Cardiac fibroblast (primary cell): ENCODE measurements around the gene PDE1C.
"Not testable (repeated sequence)": the region's sequence is repeated elsewhere in the genome, so short reads cannot be mapped to it uniquely, and the experiment has no call there.

ENCODE experiments used
- DNase-seq, 2 donors: peaks; one replicate each; pipeline versions ENCODE4 v3.0.0 to v3.0.0-alpha.2; 2010; ENCODE audit warnings: low read depth in 2 of 2
- H3K4me3 ChIP-seq, 2 donors: replicated peaks in 1 of 2; 1 replicate in 1 of 2; 2 replicates in 1 of 2; pipeline ENCODE4 v1.5.1; 2011; ENCODE audit warnings: low read depth in 2 of 2, low read length in 2 of 2, mild to moderate bottlenecking in 2 of 2, moderate library complexity in 1 of 2
- CTCF ChIP-seq: IDR thresholded peaks from one replicate; pipeline ENCODE4 v1.5.1; 2011; ENCODE audit warnings: low read depth, mild to moderate bottlenecking, low read length, inconsistent platforms

Gene PDE1C

GRCh38 chr7:32077806-32078205 lies 7.6 kb upstream of the PDE1C start:
- no peak for DNase-seq
- no peak overlapping the region for H3K4me3 ChIP-seq
- no peak for TF ChIP-seq CTCF

GRCh38 chr7:32076802-32077201 lies 6.6 kb upstream of the PDE1C start:
- not testable (repeated sequence) for H3K4me3 ChIP-seq, DNase-seq

- H3K4me3 ChIP-seq = no peak overlapping the region
- TF ChIP-seq CTCF = no peak
These were observed 5.4 kb upstream of the PDE1C start for GRCh38 chr7:32075612-32076011.

GRCh38 chr7:32074787-32075585 lies 4.8 kb upstream of the PDE1C start:
- TF ChIP-seq CTCF = no peak
- no peak overlapping the region for H3K4me3 ChIP-seq
- no peak for DNase-seq

More at GRCh38 chr7:32075612-32076011, 5.4 kb upstream of the PDE1C start:
- no peak for DNase-seq

- no peak overlapping the region for H3K4me3 ChIP-seq
- DNase-seq = peak in 1 of 2 donors; percentile 44
- no peak for TF ChIP-seq CTCF
These were observed 3.3 kb upstream of the PDE1C start for GRCh38 chr7:32073533-32073932.

GRCh38 chr7:32072397-32072796 lies 2.2 kb upstream of the PDE1C start:
- no peak for DNase-seq
- peak; percentile 8 for TF ChIP-seq CTCF
- H3K4me3 ChIP-seq = no peak overlapping the region

GRCh38 chr7:32071466-32072091 lies 1.4 kb upstream of the PDE1C start:
- peak overlapping the region in 1 of 2 donors; percentile 32 for H3K4me3 ChIP-seq
- DNase-seq = no peak
- TF ChIP-seq CTCF = no peak
